HL-60 (cell line): ENCODE measurements around the gene LCNL1.

ENCODE experiments used
- DNase-seq, 2 experiments: peaks; one replicate each; pipeline ENCODE4 v3.0.0-alpha.2; 2010 to 2020; ENCODE audit warnings: low read depth in 1 of 2, low spot score in 1 of 2
- H3K27ac ChIP-seq: fragments of 250-450 bp; sonication (Bioruptor Pico); replicated peaks from 2 replicates; pipeline ENCODE4 v1.5.1; 2020; ENCODE audit warnings: mild to moderate bottlenecking, moderate library complexity
- H3K27me3 ChIP-seq: fragments of 250-450 bp; sonication (Bioruptor Pico); 2 replicates; pipeline ENCODE4 v1.5.1; 2021; ENCODE audit warnings: mild to moderate bottlenecking, moderate library complexity; ENCODE audit not compliant: insufficient read depth, poor library complexity, severe bottlenecking
- H3K4me3 ChIP-seq: replicated peaks from 2 replicates; pipeline ENCODE4 v1.5.1; 2011; ENCODE audit warnings: mild to moderate bottlenecking, control low read depth, low read length; ENCODE audit not compliant: insufficient read depth
- GABPA ChIP-seq: IDR thresholded peaks from 2 replicates; pipeline ENCODE4 v1.6.1; 2012; ENCODE audit warnings: low read depth
- POLR2AphosphoS5 ChIP-seq: IDR thresholded peaks from 2 replicates; pipeline ENCODE4 v1.6.1; 2012; ENCODE audit warnings: low read depth
- SPI1 ChIP-seq: IDR thresholded peaks from 2 replicates; pipeline ENCODE4 v1.6.1; 2012; ENCODE audit warnings: low read depth, mild to moderate bottlenecking, borderline replicate concordance
- TF ChIP-seq, protein P1 (sequence below): IDR thresholded peaks from 2 replicates; pipeline ENCODE4 v1.6.1; 2012; ENCODE audit warnings: low read depth; ENCODE audit not compliant: insufficient replicate concordance
- TF ChIP-seq, protein P2 (sequence below): IDR thresholded peaks from one replicate; pipeline ENCODE4 v1.5.1; 2011; ENCODE audit warnings: low read length, control low read depth, inconsistent platforms; ENCODE audit not compliant: insufficient read depth

The LCNL1 gene

DNA sequence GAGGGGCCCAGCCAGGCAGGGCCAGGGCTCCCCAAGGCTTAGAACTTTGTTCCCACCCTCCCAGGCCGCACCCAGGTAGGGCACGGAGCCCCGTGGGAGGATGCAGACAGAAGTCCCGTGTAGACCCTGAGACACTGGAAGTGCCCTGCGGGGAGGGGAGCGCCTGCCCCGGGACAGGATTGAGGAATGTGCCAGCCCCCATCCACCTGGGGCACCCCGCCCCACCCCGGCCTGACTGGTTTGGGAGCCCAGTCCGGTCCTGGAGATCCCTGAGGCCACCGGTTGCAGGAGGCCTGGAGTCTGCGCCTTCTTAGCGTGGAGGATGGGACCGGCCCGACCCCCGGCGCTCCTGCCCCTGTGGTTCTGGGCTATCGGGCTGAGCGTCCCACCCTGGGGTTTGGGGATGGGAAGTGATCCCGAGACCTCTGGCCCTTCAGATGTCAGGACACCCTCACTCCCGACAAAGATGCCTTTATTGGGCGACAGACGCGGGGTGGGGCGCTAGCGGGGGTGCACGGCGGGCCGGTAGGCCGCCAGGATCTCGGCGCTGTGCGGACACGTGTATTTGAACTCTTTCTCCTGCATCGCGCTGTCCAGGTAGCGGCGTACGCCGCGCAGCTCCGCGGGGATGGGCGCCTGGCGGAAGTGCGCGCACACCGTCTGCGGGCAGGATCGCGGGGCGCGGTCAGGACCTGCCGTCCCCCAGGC lies 11.5 kb downstream of the LCNL1 start:
- TF ChIP-seq, protein P1, sequence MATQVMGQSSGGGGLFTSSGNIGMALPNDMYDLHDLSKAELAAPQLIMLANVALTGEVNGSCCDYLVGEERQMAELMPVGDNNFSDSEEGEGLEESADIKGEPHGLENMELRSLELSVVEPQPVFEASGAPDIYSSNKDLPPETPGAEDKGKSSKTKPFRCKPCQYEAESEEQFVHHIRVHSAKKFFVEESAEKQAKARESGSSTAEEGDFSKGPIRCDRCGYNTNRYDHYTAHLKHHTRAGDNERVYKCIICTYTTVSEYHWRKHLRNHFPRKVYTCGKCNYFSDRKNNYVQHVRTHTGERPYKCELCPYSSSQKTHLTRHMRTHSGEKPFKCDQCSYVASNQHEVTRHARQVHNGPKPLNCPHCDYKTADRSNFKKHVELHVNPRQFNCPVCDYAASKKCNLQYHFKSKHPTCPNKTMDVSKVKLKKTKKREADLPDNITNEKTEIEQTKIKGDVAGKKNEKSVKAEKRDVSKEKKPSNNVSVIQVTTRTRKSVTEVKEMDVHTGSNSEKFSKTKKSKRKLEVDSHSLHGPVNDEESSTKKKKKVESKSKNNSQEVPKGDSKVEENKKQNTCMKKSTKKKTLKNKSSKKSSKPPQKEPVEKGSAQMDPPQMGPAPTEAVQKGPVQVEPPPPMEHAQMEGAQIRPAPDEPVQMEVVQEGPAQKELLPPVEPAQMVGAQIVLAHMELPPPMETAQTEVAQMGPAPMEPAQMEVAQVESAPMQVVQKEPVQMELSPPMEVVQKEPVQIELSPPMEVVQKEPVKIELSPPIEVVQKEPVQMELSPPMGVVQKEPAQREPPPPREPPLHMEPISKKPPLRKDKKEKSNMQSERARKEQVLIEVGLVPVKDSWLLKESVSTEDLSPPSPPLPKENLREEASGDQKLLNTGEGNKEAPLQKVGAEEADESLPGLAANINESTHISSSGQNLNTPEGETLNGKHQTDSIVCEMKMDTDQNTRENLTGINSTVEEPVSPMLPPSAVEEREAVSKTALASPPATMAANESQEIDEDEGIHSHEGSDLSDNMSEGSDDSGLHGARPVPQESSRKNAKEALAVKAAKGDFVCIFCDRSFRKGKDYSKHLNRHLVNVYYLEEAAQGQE, result no peak
- no peak for TF ChIP-seq SPI1
- TF ChIP-seq, protein P2, sequence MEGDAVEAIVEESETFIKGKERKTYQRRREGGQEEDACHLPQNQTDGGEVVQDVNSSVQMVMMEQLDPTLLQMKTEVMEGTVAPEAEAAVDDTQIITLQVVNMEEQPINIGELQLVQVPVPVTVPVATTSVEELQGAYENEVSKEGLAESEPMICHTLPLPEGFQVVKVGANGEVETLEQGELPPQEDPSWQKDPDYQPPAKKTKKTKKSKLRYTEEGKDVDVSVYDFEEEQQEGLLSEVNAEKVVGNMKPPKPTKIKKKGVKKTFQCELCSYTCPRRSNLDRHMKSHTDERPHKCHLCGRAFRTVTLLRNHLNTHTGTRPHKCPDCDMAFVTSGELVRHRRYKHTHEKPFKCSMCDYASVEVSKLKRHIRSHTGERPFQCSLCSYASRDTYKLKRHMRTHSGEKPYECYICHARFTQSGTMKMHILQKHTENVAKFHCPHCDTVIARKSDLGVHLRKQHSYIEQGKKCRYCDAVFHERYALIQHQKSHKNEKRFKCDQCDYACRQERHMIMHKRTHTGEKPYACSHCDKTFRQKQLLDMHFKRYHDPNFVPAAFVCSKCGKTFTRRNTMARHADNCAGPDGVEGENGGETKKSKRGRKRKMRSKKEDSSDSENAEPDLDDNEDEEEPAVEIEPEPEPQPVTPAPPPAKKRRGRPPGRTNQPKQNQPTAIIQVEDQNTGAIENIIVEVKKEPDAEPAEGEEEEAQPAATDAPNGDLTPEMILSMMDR, result no peak
- no peak for TF ChIP-seq POLR2AphosphoS5
- TF ChIP-seq GABPA, result no peak
- Histone ChIP-seq H3K27ac (no peak overlapping the region), H3K4me3 (no peak overlapping the region), H3K27me3 (no peaks in the 10 kb centered on the region)
- no peak for DNase-seq

DNA sequence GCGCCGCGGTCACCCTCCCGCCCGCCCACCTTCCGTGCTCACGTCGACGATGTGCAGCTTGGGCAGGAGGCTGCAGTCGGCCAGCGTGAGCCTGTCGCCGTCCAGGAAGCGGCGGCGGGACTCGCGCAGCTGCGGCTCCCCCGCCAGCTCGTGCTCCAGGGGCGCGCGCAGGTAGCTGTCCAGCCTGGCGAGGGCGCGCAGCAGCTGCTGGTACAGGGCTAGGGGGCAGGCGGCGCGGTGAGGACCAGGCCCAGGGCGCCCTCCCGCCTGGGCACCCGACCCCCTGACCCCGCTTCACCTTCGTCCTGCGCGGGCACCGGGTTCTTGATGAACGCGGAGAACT lies 12.1 kb downstream of the LCNL1 start:
- TF ChIP-seq SPI1, result no peak
- TF ChIP-seq GABPA, result no peak
- TF ChIP-seq POLR2AphosphoS5, result no peak
- TF ChIP-seq, protein P1, result no peak
- Histone ChIP-seq H3K27ac (no peak overlapping the region), H3K4me3 (no peak overlapping the region), H3K27me3 (no peaks in the 10 kb centered on the region)
- no peak for DNase-seq

DNA sequence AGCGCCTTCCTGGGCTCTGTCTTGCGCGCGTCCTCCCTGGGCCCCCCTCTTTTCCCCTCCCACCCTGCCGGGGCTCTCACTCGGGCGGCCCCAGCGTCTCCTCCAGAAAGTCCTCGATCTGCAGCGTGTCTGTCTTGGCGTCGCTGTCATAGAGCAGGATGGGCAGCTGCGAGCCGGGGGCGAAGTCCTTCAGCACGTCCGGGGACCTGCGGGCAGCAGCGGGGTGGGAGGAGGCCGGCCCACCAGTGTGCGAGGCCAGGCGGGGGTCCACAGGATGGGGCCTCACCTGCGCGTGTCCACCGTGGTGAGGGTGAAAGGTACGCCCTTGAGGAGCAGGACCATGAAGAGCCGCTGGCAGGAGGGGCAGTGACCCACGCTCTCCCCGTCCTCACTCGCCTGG lies 12.6 kb downstream of the LCNL1 start:
- TF ChIP-seq POLR2AphosphoS5 (no peak), GABPA (no peak), SPI1 (no peak)
- TF ChIP-seq, protein P2, result no peak
- TF ChIP-seq, protein P1, result no peak
- no peak for DNase-seq
- Histone ChIP-seq H3K27ac (no peak overlapping the region), H3K27me3 (no peaks in the 10 kb centered on the region), H3K4me3 (no peak overlapping the region)
